SK-N-SH treated with all-trans-retinoic acid at 6 μM for 48 hours (cell line): Measurements from ENCODE around the gene ANGPT4.

Experiments used
- ATAC-seq: fragments of 200-7000 bp; cut with Tn5 transposase; 3 replicates; pipeline ENCODE4 v1.9.1; 2020; ENCODE audit warnings: mild to moderate bottlenecking, moderate library complexity
- ARNTL ChIP-seq: fragments of 450-650 bp; formaldehyde crosslinking; IDR thresholded peaks from 2 replicates; pipeline ENCODE4 v1.5.0; 2020; ENCODE audit warnings: low read depth, mild to moderate bottlenecking, moderate library complexity, borderline replicate concordance
- BACH2 ChIP-seq: fragments of 250-450 bp; sonication (Bioruptor Pico); IDR thresholded peaks from 2 replicates; pipeline ENCODE4 v1.9.0; 2021; ENCODE audit warnings: mild to moderate bottlenecking, borderline replicate concordance
- CREB5 ChIP-seq: fragments of 250-450 bp; sonication (Bioruptor Pico); IDR thresholded peaks from 2 replicates; pipeline ENCODE4 v1.5.1; 2020; ENCODE audit warnings: low read depth, mild to moderate bottlenecking, moderate library complexity
- CSDC2 ChIP-seq: fragments of 250-450 bp; sonication (Bioruptor Pico); IDR thresholded peaks from 2 replicates; pipeline ENCODE4 v1.5.0; 2020; ENCODE audit warnings: mild to moderate bottlenecking, moderate library complexity
- CSRNP3 ChIP-seq: fragments of 250-450 bp; sonication (Bioruptor Pico); IDR thresholded peaks from 2 replicates; pipeline ENCODE4 v1.5.1; 2021; ENCODE audit warnings: mild to moderate bottlenecking, moderate library complexity
- ESRRG ChIP-seq: fragments of 250-450 bp; sonication (Bioruptor Pico); IDR thresholded peaks from 2 replicates; pipeline ENCODE4 v1.6.1; 2021; ENCODE audit warnings: mild to moderate bottlenecking
- GLIS3 ChIP-seq: fragments of 250-450 bp; sonication (Bioruptor Pico); IDR thresholded peaks from 2 replicates; pipeline ENCODE4 v1.5.0; 2020; ENCODE audit warnings: mild to moderate bottlenecking, moderate library complexity
- ISL1 ChIP-seq: fragments of 250-450 bp; sonication (Bioruptor Pico); IDR thresholded peaks from 2 replicates; pipeline ENCODE4 v2.1.2; 2022; ENCODE audit warnings: mild to moderate bottlenecking, moderate library complexity
- OSR1 ChIP-seq: fragments of 250-450 bp; sonication (Bioruptor Pico); IDR thresholded peaks from 2 replicates; pipeline ENCODE4 v1.8.0; 2022; ENCODE audit warnings: moderate library complexity, mild to moderate bottlenecking, inconsistent platforms
- PATZ1 ChIP-seq: fragments of 250-450 bp; sonication (Bioruptor Pico); IDR thresholded peaks from 2 replicates; pipeline ENCODE4 v1.8.0; 2020; ENCODE audit warnings: mild to moderate bottlenecking, moderate library complexity, borderline replicate concordance
- POU6F1 ChIP-seq: fragments of 250-450 bp; sonication (Bioruptor Pico); IDR thresholded peaks from 2 replicates; pipeline ENCODE4 v1.8.0; 2021; ENCODE audit warnings: low read depth, mild to moderate bottlenecking, moderate library complexity, borderline replicate concordance
- PPARA ChIP-seq: fragments of 250-450 bp; sonication (Bioruptor Pico); IDR thresholded peaks from 2 replicates; pipeline ENCODE4 v1.5.0; 2020; ENCODE audit warnings: mild to moderate bottlenecking, borderline replicate concordance
- RARB ChIP-seq: fragments of 250-450 bp; sonication (Bioruptor Pico); IDR thresholded peaks from 2 replicates; pipeline ENCODE4 v1.8.0; 2021; ENCODE audit warnings: mild to moderate bottlenecking, moderate library complexity
- SNAI2 ChIP-seq: fragments of 250-450 bp; sonication (Bioruptor Pico); IDR thresholded peaks from 2 replicates; pipeline ENCODE4 v1.5.0; 2020; ENCODE audit warnings: mild to moderate bottlenecking, moderate library complexity
- TOX ChIP-seq: fragments of 250-450 bp; sonication (Bioruptor Pico); IDR thresholded peaks from 2 replicates; pipeline ENCODE4 v1.8.0; 2021; ENCODE audit warnings: mild to moderate bottlenecking, moderate library complexity, borderline replicate concordance
- ZC3H10 ChIP-seq: fragments of 250-450 bp; sonication (Bioruptor Pico); IDR thresholded peaks from 2 replicates; pipeline ENCODE4 v1.5.1; 2021; ENCODE audit warnings: mild to moderate bottlenecking, moderate library complexity
- ZFP3 ChIP-seq: fragments of 250-450 bp; sonication (Bioruptor Pico); IDR thresholded peaks from 2 replicates; pipeline ENCODE4 v1.5.0; 2020; ENCODE audit warnings: mild to moderate bottlenecking, moderate library complexity
- ZFP30 ChIP-seq: fragments of 450-650 bp; formaldehyde crosslinking; IDR thresholded peaks from 2 replicates; pipeline ENCODE4 v1.5.0; 2022; ENCODE audit warnings: mild to moderate bottlenecking, moderate library complexity
- ZNF565 ChIP-seq: fragments of 450-650 bp; formaldehyde crosslinking; conservative IDR thresholded peaks from 2 replicates; pipeline ENCODE4 v1.5.0; 2020; ENCODE audit warnings: low read depth, mild to moderate bottlenecking, moderate library complexity
- ZNF70 ChIP-seq: fragments of 450-650 bp; formaldehyde crosslinking; IDR thresholded peaks from 2 replicates; pipeline ENCODE4 v1.5.0; 2020; ENCODE audit warnings: mild to moderate bottlenecking, moderate library complexity
- ZNF8 ChIP-seq: fragments of 450-650 bp; formaldehyde crosslinking; IDR thresholded peaks from 2 replicates; pipeline ENCODE4 v1.5.0; 2020; ENCODE audit warnings: mild to moderate bottlenecking, moderate library complexity

ANGPT4 gene

GRCh38 chr20:841568-842546 lies 74.3 kb downstream of the ANGPT4 start:
- no peak for ATAC-seq
- no peak for TF ChIP-seq PATZ1 (CRISPR knock-in tag)
- TF ChIP-seq CSRNP3 (CRISPR knock-in tag) = no peak
- no peak for TF ChIP-seq RARB
- no peak for TF ChIP-seq SNAI2 (CRISPR knock-in tag)
- TF ChIP-seq POU6F1 (CRISPR knock-in tag) = no peak

GRCh38 chr20:840858-841567 lies 75.1 kb downstream of the ANGPT4 start:
- TF ChIP-seq CREB5 (CRISPR knock-in tag) (no peak), ZNF8 (no peak), ZNF565 (no peak), PPARA (CRISPR knock-in tag) (no peak), ARNTL (CRISPR knock-in tag) (no peak), ZFP3 (CRISPR knock-in tag) (no peak), SNAI2 (CRISPR knock-in tag) (no peak), TOX (CRISPR knock-in tag) (no peak), CSRNP3 (CRISPR knock-in tag) (no peak), ZNF70 (CRISPR knock-in tag) (no peak), ESRRG (CRISPR knock-in tag) (no peak), CSDC2 (CRISPR knock-in tag) (no peak), OSR1 (CRISPR knock-in tag) (no peak), GLIS3 (CRISPR knock-in tag) (no peak), ZFP30 (no peak), RARB (no peak), BACH2 (CRISPR knock-in tag) (no peak), ZC3H10 (CRISPR knock-in tag) (no peak), PATZ1 (CRISPR knock-in tag) (no peak), ISL1 (CRISPR knock-in tag) (no peak)
- ATAC-seq = no peak
